Colonic mucosa (tissue), 4 donors: Measurements from ENCODE around the gene ZNF629. TPM values are rescaled to one million over a fixed set of nuclear protein-coding genes. Genes with fewer than 3 reads are reported as not detected.

Experiments
- DNase-seq: peaks from one replicate; pipeline ENCODE4 v3.0.0-alpha.2; 2020
- H3K27ac ChIP-seq: fragments of 200-600 bp; one replicate; pipeline ENCODE4 v1.8.0; 2021
- H3K27me3 ChIP-seq: fragments of 200-600 bp; one replicate; pipeline ENCODE4 v1.8.0; 2021
- H3K36me3 ChIP-seq: fragments of 200-600 bp; one replicate; pipeline ENCODE4 v1.8.0; 2021
- H3K4me1 ChIP-seq: fragments of 200-600 bp; one replicate; pipeline ENCODE4 v1.8.0; 2021; ENCODE audit warnings: mild to moderate bottlenecking
- H3K4me3 ChIP-seq: fragments of 200-600 bp; one replicate; pipeline ENCODE4 v1.8.0; 2021
- H3K9ac ChIP-seq, 2 donors: one replicate each; pipeline ENCODE4 v1.7.0; 2013; ENCODE audit warnings: control low read depth in 2 of 2, low read depth in 2 of 2, low read length in 2 of 2
- H3K9me3 ChIP-seq: fragments of 200-600 bp; one replicate; pipeline ENCODE4 v1.8.0; 2021
- CTCF ChIP-seq: fragments of 200-600 bp; IDR thresholded peaks from one replicate; pipeline ENCODE4 v1.8.0; 2022; ENCODE audit warnings: antibody characterized with exemption, mild to moderate bottlenecking
- intact Hi-C: fragments of 100-400 bp; cut with DNase I; formaldehyde crosslinking; loops from one replicate; pipeline ENCODE4 v1.14.1; 2022
- total RNA-seq, 2 donors: library from RNA; stranded (reverse); fragmentation: NEBNext Ultra II Directional in 1 of 2; extraction: Animal tissue kit (Norgen Biotek cat#: 25700) in 1 of 2; gene quantifications; one replicate each; pipeline ENCODE4 v1.2.1, GENCODE V29; 2021
- donor health status: healthy.
- donor health status: DM: no; HTN: no; CAD: no.
- donor health status: DM: no; HTN: no; CAD: no.

Gene ZNF629
- total RNA-seq, 2 donors from 2014 or later: 11.8 to 15.2 TPM

- H3K27ac ChIP-seq: no peak overlapping the region
- H3K4me3 ChIP-seq: no peak overlapping the region
- H3K9me3 ChIP-seq: no peaks in the 10 kb centered on the region
- intact Hi-C loops: no loop called here
- H3K27me3 ChIP-seq: no peaks in the 10 kb centered on the region
- peaks cover 3% of the 10 kb centered on the region for H3K36me3 ChIP-seq
- H3K4me1 ChIP-seq: peaks cover 8% of the 10 kb centered on the region
- H3K9ac ChIP-seq: no peak overlapping the region
- no peak for TF ChIP-seq CTCF
- DNase-seq: no peak
These were observed 2.8 kb downstream of the ZNF629 start for GRCh38 chr16:30784215-30784614.

- peaks cover 3% of the 10 kb centered on the region for H3K36me3 ChIP-seq
These were observed 3.5 kb downstream of the ZNF629 start for GRCh38 chr16:30783280-30784109.

GRCh38 chr16:30782486-30783279 lies 4.3 kb downstream of the ZNF629 start:
- no peak for TF ChIP-seq CTCF
- no peak overlapping the region for H3K4me3 ChIP-seq
- peaks cover 3% of the 10 kb centered on the region for H3K36me3 ChIP-seq
- intact Hi-C loops: no loop called here
- peaks cover 3% of the 10 kb centered on the region for H3K4me1 ChIP-seq
- no peaks in the 10 kb centered on the region for H3K9me3 ChIP-seq
- H3K9ac ChIP-seq: no peak overlapping the region
- no peak overlapping the region for H3K27ac ChIP-seq
- DNase-seq: no peak
- no peaks in the 10 kb centered on the region for H3K27me3 ChIP-seq

More at GRCh38 chr16:30783280-30784109, 3.5 kb downstream of the ZNF629 start:
- Histone ChIP-seq H3K27me3 (no peaks in the 10 kb centered on the region), H3K4me1 (peaks cover 8% of the 10 kb centered on the region), H3K27ac (no peak overlapping the region), H3K4me3 (no peak overlapping the region), H3K9me3 (no peaks in the 10 kb centered on the region), H3K9ac (no peak overlapping the region)
- TF ChIP-seq CTCF: no peak
- no peak for DNase-seq
- intact Hi-C loops: no loop called here

GRCh38 chr16:30780549-30780948 lies 6.5 kb downstream of the ZNF629 start:
- no peaks in the 10 kb centered on the region for H3K27me3 ChIP-seq
- H3K36me3 ChIP-seq: peaks cover 3% of the 10 kb centered on the region
- no peaks in the 10 kb centered on the region for H3K4me1 ChIP-seq
- no peak overlapping the region for H3K27ac ChIP-seq
- DNase-seq: no peak
- no peaks in the 10 kb centered on the region for H3K9me3 ChIP-seq
- H3K4me3 ChIP-seq: no peak overlapping the region
- H3K9ac ChIP-seq: no peak overlapping the region
- no peak for TF ChIP-seq CTCF
- intact Hi-C loops: no loop called here

GRCh38 chr16:30780021-30780420 lies 7.0 kb downstream of the ZNF629 start:
- no peak for DNase-seq
- Histone ChIP-seq H3K4me3 (no peak overlapping the region), H3K27me3 (no peaks in the 10 kb centered on the region), H3K36me3 (peaks cover 3% of the 10 kb centered on the region), H3K27ac (no peak overlapping the region), H3K9ac (no peak overlapping the region), H3K4me1 (no peaks in the 10 kb centered on the region), H3K9me3 (no peaks in the 10 kb centered on the region)
- intact Hi-C loops: no loop called here
- TF ChIP-seq CTCF: no peak
